K562 (cell line): ENCODE results near the gene SRSF9. TPM values are rescaled to one million over a fixed set of nuclear protein-coding genes. Genes with fewer than 3 reads are reported as not detected.

Experiments
- ELF1 ChIP-seq: fragments of 200-800 bp; sonication (Bioruptor generic); IDR thresholded peaks from 2 replicates; pipeline ENCODE4 v1.6.1; 2016; ENCODE audit warnings: missing genetic modification characterization, missing compliant biosample characterization
- FOXA1 ChIP-seq: fragments of 450-650 bp; IDR thresholded peaks from 2 replicates; pipeline ENCODE4 v1.6.1; 2016; ENCODE audit warnings: mild to moderate bottlenecking, borderline replicate concordance
- ILK ChIP-seq: fragments of 450-650 bp; IDR thresholded peaks from 2 replicates; pipeline ENCODE4 v1.6.1; 2016; ENCODE audit warnings: missing genetic modification characterization, low read depth, mild to moderate bottlenecking, missing compliant biosample characterization, moderate library complexity, borderline replicate concordance
- MCM7 ChIP-seq, 2 experiments: fragments of 450-650 bp; IDR thresholded peaks; 2 replicates each; pipeline ENCODE4 v1.6.1; 2016 to 2018
- MXI1 ChIP-seq: IDR thresholded peaks from 2 replicates; pipeline ENCODE4 v1.6.1; 2011; ENCODE audit warnings: low read depth, mild to moderate bottlenecking, improper control_type of control experiment, low read length
- NR2C2 ChIP-seq, 2 experiments: fragments of 200-800 bp in 1 of 2; sonication (Bioruptor generic) in 1 of 2; sonication (generic) in 1 of 2; formaldehyde crosslinking in 1 of 2; IDR thresholded peaks; 2 replicates each; pipeline versions ENCODE4 v1.6.1 to v1.8.0; 2016 to 2022; ENCODE audit warnings: mild to moderate bottlenecking in 1 of 2, missing compliant biosample characterization in 1 of 2, missing genetic modification characterization in 1 of 2, missing genetic modification reagents in 1 of 2
- NR2F6 ChIP-seq: fragments of 450-650 bp; formaldehyde crosslinking; IDR thresholded peaks from 2 replicates; pipeline ENCODE4 v1.4.0; 2020; ENCODE audit warnings: mild to moderate bottlenecking
- NUFIP1 ChIP-seq: fragments of 450-650 bp; IDR thresholded peaks from 2 replicates; pipeline ENCODE4 v1.6.1; 2018; ENCODE audit not compliant: partially characterized antibody
- POLR2H ChIP-seq: IDR thresholded peaks from 2 replicates; pipeline ENCODE4 v1.6.1; 2016; ENCODE audit warnings: missing genetic modification characterization, low read depth, mild to moderate bottlenecking, control low read depth, missing compliant biosample characterization, moderate library complexity
- PTBP1 ChIP-seq: fragments of 200-400 bp; formaldehyde crosslinking; IDR thresholded peaks from 2 replicates; pipeline ENCODE4 v1.6.1; 2017; ENCODE audit warnings: low read depth, low read length
- RNF2 ChIP-seq: sonication (generic); IDR thresholded peaks from 2 replicates; pipeline ENCODE4 v1.6.1; 2016
- TFAM ChIP-seq: fragments of 250-450 bp; sonication (Bioruptor Pico); conservative IDR thresholded peaks from 2 replicates; pipeline ENCODE4 v1.5.0; 2021; ENCODE audit warnings: mild to moderate bottlenecking, moderate library complexity
- ZBTB1 ChIP-seq: sonication (generic); formaldehyde crosslinking; IDR thresholded peaks from 2 replicates; pipeline ENCODE4 v1.8.1; 2023; ENCODE audit warnings: missing genetic modification reagents, low read depth, mild to moderate bottlenecking, borderline replicate concordance
- ZNF174 ChIP-seq: fragments of 250-450 bp; sonication (Bioruptor Pico); IDR thresholded peaks from 2 replicates; pipeline ENCODE4 v1.4.0; 2020; ENCODE audit warnings: mild to moderate bottlenecking
- ZNF431 ChIP-seq: sonication (generic); formaldehyde crosslinking; IDR thresholded peaks from 2 replicates; pipeline ENCODE4 v1.8.0; 2022; ENCODE audit warnings: mild to moderate bottlenecking, missing genetic modification reagents
- ZNF778 ChIP-seq: fragments of 450-650 bp; formaldehyde crosslinking; IDR thresholded peaks from 2 replicates; pipeline ENCODE4 v1.4.0; 2020; ENCODE audit warnings: mild to moderate bottlenecking, moderate library complexity
- polyA plus RNA-seq, 8 experiments: library from polyadenylated mRNA; depleted of rRNA in 4 of 8; stranded (reverse) in 5 of 8; unstranded in 3 of 8; fragments of >200 nt; fragmentation: Nextera tagmentation in 2 of 8; fragmentation: Illumina TruSeq in 1 of 8; extraction: Ambion mirVana in 2 of 8; extraction: Trizol in 1 of 8; gene quantifications; 2 replicates each; pipeline versions ENCODE4 v1.2.1 to v1.2.3, GENCODE V29; 2011 to 2014; ENCODE audit warnings: inconsistent platforms in 1 of 8, missing spikeins in 1 of 8
- total RNA-seq, 7 experiments: library from RNA; depleted of rRNA in 6 of 7; stranded (reverse); fragments of >200 nt in 6 of 7; fragmentation: Illumina TruSeq in 2 of 7; extraction: Trizol in 2 of 7; gene quantifications; 2 replicates each; pipeline versions ENCODE4 v1.2.1 to v1.2.3, GENCODE V29; 2011 to 2021; ENCODE audit warnings: low replicate concordance in 1 of 7
- TF ChIP-seq, protein P1 (sequence below), 2 experiments: fragments of 450-650 bp in 1 of 2; sonication (generic) in 1 of 2; formaldehyde crosslinking in 1 of 2; IDR thresholded peaks; 2 replicates each; pipeline versions ENCODE4 v1.7.1 to v1.9.0; 2016 to 2022; ENCODE audit warnings: inconsistent platforms in 1 of 2, mild to moderate bottlenecking in 1 of 2, missing genetic modification reagents in 1 of 2
- TF ChIP-seq, protein P2 (sequence below): IDR thresholded peaks from 2 replicates; pipeline ENCODE4 v1.6.1; 2011; ENCODE audit not compliant: insufficient read length; ENCODE audit errors: extremely low read depth

SRSF9 gene
- total and polyA plus RNA-seq, 9 of the 15 experiments (the other 6 are each of a cell fraction or from before 2014, with no cell fraction given), result 40.3 to 291 (median 230) TPM

DNA sequence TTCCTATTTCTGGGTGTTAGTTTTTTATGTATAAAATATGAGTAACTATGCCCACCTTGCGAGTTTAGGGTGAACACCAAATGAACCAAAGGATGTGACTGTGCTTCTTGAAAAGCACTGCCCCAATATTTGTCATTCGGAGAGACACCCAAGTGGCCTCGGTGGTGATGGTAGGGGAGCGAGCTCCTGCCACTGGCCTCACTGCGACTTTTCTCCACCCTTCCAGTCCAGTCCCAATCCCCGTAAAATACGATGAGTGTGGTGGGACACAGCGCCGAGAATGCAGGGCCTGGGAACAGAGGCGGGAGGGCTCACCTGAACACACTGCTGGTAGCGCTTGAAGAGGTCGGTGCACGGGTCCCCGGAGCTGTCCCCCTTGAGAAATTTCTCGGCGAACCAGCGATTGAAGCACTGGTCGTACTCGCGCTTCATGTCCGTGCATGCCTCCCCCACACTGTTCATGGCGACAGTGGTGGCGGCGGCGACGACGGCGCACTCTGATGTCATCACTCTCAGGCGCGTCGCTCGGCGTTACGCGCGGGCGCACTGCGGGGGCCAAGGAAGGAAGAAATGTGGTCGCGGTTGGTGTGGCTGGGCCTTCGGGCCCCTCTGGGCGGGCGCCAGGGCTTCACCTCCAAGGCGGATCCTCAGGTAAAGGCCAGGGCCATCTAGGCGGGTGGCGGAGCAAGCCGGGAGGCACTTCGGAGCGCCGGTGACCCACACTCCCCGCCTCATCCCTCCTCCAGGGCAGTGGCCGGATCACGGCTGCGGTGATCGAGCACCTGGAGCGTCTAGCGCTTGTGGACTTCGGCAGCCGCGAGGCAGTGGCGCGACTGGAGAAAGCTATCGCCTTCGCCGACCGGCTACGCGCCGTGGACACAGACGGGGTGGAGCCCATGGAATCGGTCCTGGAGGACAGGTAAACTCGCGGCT lies 23.4 kb downstream of the SRSF9 start, which contains the start of the genes GATC and TRIAP1 (continued):
- peak; percentile 42; the same call in 1 of the 2 replicates for TF ChIP-seq POLR2H
- peak; percentile 55; the same call in 1 of the 2 replicates for TF ChIP-seq MXI1
- no peak for TF ChIP-seq FOXA1
- TF ChIP-seq, protein P1, sequence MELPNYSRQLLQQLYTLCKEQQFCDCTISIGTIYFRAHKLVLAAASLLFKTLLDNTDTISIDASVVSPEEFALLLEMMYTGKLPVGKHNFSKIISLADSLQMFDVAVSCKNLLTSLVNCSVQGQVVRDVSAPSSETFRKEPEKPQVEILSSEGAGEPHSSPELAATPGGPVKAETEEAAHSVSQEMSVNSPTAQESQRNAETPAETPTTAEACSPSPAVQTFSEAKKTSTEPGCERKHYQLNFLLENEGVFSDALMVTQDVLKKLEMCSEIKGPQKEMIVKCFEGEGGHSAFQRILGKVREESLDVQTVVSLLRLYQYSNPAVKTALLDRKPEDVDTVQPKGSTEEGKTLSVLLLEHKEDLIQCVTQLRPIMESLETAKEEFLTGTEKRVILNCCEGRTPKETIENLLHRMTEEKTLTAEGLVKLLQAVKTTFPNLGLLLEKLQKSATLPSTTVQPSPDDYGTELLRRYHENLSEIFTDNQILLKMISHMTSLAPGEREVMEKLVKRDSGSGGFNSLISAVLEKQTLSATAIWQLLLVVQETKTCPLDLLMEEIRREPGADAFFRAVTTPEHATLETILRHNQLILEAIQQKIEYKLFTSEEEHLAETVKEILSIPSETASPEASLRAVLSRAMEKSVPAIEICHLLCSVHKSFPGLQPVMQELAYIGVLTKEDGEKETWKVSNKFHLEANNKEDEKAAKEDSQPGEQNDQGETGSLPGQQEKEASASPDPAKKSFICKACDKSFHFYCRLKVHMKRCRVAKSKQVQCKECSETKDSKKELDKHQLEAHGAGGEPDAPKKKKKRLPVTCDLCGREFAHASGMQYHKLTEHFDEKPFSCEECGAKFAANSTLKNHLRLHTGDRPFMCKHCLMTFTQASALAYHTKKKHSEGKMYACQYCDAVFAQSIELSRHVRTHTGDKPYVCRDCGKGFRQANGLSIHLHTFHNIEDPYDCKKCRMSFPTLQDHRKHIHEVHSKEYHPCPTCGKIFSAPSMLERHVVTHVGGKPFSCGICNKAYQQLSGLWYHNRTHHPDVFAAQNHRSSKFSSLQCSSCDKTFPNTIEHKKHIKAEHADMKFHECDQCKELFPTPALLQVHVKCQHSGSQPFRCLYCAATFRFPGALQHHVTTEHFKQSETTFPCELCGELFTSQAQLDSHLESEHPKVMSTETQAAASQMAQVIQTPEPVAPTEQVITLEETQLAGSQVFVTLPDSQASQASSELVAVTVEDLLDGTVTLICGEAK (IDR thresholded peaks at IDR 0.05), result peak; percentile 47; the same call in 1 of the 2 replicates
- TF ChIP-seq, protein P1 (CRISPR knock-in tag; IDR thresholded peaks at IDR 0.05), result no peak
- no peak for TF ChIP-seq ELF1 (tag)
- TF ChIP-seq RNF2, result peak; percentile 83
- no peak for TF ChIP-seq PTBP1
- TF ChIP-seq MCM7 (IDR thresholded peaks at IDR 0.05), result no peak
- TF ChIP-seq ZNF778 (CRISPR knock-in tag), result no peak
- TF ChIP-seq NUFIP1, result no peak
- no peak for TF ChIP-seq ILK (tag)
- TF ChIP-seq NR2C2 (CRISPR knock-in tag; IDR thresholded peaks at IDR 0.05), result peak; percentile 47; the same call in 1 of the 2 replicates
- peak; percentile 77 for TF ChIP-seq NR2C2 (tag; IDR thresholded peaks at IDR 0.05)
- TF ChIP-seq ZNF174, result no peak
- TF ChIP-seq, protein P2, sequence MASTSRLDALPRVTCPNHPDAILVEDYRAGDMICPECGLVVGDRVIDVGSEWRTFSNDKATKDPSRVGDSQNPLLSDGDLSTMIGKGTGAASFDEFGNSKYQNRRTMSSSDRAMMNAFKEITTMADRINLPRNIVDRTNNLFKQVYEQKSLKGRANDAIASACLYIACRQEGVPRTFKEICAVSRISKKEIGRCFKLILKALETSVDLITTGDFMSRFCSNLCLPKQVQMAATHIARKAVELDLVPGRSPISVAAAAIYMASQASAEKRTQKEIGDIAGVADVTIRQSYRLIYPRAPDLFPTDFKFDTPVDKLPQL, result no peak
- no peak for TF ChIP-seq TFAM (CRISPR knock-in tag)
- no peak for TF ChIP-seq NR2F6 (CRISPR knock-in tag)
- TF ChIP-seq ZBTB1, result peak; percentile 32; the same call in 1 of the 2 replicates
- peak; percentile 63; the same call in 1 of the 2 replicates for TF ChIP-seq ZNF431
